SK-N-SH (cell line): Measurements from ENCODE around the gene STYXL1.

ENCODE experiments used
- CHD2 ChIP-seq: fragments of 150-350 bp; IDR thresholded peaks from 2 replicates; pipeline ENCODE4 v1.6.1; 2018; ENCODE audit warnings: low read length; ENCODE audit not compliant: partially characterized antibody
- EP300 ChIP-seq, 2 experiments: IDR thresholded peaks; 2 replicates each; pipeline versions ENCODE4 v1.4.0 to v1.6.1; 2012; ENCODE audit warnings: borderline replicate concordance in 1 of 2, low read depth in 1 of 2, low read length in 1 of 2
- GATA2 ChIP-seq: sonication (generic); formaldehyde crosslinking; IDR thresholded peaks from 2 replicates; pipeline ENCODE4 v1.5.0; 2020; ENCODE audit warnings: mild to moderate bottlenecking, missing genetic modification reagents
- JUND ChIP-seq: IDR thresholded peaks from 2 replicates; pipeline ENCODE4 v1.4.0; 2012
- POLR2AphosphoS5 ChIP-seq: IDR thresholded peaks from 2 replicates; pipeline ENCODE4 v1.6.1; 2012; ENCODE audit warnings: low read depth, low read length
- RAD21 ChIP-seq: IDR thresholded peaks from 2 replicates; pipeline ENCODE4 v1.6.1; 2012; ENCODE audit warnings: mild to moderate bottlenecking, low read length
- SIN3A ChIP-seq: IDR thresholded peaks from 2 replicates; pipeline ENCODE4 v1.6.1; 2012; ENCODE audit warnings: low read depth, mild to moderate bottlenecking, low read length, moderate library complexity, borderline replicate concordance
- SMC3 ChIP-seq: IDR thresholded peaks from 2 replicates; pipeline ENCODE4 v1.6.1; 2012; ENCODE audit warnings: low read depth, low read length, improper control_type of control experiment
- TAF1 ChIP-seq: IDR thresholded peaks from 2 replicates; pipeline ENCODE4 v1.6.1; 2012; ENCODE audit warnings: low read depth, mild to moderate bottlenecking, low read length, moderate library complexity, borderline replicate concordance
- YY1 ChIP-seq: IDR thresholded peaks from 2 replicates; pipeline ENCODE4 v1.4.0; 2012; ENCODE audit warnings: low read depth, mild to moderate bottlenecking
- TF ChIP-seq, protein P1 (sequence below): fragments of 200-600 bp; sonication (generic); IDR thresholded peaks from 2 replicates; pipeline ENCODE4 v1.6.1; 2017; ENCODE audit warnings: antibody characterized with exemption, mild to moderate bottlenecking, moderate library complexity
- TF ChIP-seq, protein P2 (sequence below): IDR thresholded peaks from 2 replicates; pipeline ENCODE4 v1.6.1; 2012; ENCODE audit warnings: mild to moderate bottlenecking, low read depth, low read length, moderate library complexity
- TF ChIP-seq, protein P3 (sequence below): IDR thresholded peaks from 2 replicates; pipeline ENCODE4 v1.4.0; 2012; ENCODE audit warnings: low read depth, borderline replicate concordance

DNA sequence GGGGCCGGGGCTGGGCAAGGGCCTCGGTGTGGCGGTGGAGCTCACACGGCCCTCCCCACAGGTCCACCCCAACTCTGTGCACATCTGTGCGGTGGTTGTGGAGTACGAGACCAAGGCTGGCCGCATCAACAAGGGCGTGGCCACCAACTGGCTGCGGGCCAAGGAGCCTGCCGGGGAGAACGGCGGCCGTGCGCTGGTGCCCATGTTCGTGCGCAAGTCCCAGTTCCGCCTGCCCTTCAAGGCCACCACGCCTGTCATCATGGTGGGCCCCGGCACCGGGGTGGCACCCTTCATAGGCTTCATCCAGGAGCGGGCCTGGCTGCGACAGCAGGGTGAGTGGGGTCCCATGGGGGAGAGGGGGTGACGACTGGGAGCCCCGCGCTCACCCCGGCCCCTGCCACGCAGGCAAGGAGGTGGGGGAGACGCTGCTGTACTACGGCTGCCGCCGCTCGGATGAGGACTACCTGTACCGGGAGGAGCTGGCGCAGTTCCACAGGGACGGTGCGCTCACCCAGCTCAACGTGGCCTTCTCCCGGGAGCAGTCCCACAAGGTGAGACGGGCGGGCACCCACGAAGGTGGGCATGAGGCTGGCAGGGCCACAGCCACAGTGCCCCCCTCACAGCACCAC is 62.2 kb downstream of the STYXL1 start:
- TF ChIP-seq JUND (no peak), CHD2 (no peak), SMC3 (no peak), EP300 (IDR thresholded peaks at IDR 0.05; ENCODE audit: borderline replicate concordance in 1 of 2, low read depth in 1 of 2, low read length in 1 of 2) (no peak), YY1 (no peak), GATA2 (no peak), RAD21 (no peak), SIN3A (no peak), POLR2AphosphoS5 (no peak), TAF1 (no peak)
- TF ChIP-seq, protein P1, sequence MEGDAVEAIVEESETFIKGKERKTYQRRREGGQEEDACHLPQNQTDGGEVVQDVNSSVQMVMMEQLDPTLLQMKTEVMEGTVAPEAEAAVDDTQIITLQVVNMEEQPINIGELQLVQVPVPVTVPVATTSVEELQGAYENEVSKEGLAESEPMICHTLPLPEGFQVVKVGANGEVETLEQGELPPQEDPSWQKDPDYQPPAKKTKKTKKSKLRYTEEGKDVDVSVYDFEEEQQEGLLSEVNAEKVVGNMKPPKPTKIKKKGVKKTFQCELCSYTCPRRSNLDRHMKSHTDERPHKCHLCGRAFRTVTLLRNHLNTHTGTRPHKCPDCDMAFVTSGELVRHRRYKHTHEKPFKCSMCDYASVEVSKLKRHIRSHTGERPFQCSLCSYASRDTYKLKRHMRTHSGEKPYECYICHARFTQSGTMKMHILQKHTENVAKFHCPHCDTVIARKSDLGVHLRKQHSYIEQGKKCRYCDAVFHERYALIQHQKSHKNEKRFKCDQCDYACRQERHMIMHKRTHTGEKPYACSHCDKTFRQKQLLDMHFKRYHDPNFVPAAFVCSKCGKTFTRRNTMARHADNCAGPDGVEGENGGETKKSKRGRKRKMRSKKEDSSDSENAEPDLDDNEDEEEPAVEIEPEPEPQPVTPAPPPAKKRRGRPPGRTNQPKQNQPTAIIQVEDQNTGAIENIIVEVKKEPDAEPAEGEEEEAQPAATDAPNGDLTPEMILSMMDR = no peak
- TF ChIP-seq, protein P2, sequence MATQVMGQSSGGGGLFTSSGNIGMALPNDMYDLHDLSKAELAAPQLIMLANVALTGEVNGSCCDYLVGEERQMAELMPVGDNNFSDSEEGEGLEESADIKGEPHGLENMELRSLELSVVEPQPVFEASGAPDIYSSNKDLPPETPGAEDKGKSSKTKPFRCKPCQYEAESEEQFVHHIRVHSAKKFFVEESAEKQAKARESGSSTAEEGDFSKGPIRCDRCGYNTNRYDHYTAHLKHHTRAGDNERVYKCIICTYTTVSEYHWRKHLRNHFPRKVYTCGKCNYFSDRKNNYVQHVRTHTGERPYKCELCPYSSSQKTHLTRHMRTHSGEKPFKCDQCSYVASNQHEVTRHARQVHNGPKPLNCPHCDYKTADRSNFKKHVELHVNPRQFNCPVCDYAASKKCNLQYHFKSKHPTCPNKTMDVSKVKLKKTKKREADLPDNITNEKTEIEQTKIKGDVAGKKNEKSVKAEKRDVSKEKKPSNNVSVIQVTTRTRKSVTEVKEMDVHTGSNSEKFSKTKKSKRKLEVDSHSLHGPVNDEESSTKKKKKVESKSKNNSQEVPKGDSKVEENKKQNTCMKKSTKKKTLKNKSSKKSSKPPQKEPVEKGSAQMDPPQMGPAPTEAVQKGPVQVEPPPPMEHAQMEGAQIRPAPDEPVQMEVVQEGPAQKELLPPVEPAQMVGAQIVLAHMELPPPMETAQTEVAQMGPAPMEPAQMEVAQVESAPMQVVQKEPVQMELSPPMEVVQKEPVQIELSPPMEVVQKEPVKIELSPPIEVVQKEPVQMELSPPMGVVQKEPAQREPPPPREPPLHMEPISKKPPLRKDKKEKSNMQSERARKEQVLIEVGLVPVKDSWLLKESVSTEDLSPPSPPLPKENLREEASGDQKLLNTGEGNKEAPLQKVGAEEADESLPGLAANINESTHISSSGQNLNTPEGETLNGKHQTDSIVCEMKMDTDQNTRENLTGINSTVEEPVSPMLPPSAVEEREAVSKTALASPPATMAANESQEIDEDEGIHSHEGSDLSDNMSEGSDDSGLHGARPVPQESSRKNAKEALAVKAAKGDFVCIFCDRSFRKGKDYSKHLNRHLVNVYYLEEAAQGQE = no peak
- TF ChIP-seq, protein P3, sequence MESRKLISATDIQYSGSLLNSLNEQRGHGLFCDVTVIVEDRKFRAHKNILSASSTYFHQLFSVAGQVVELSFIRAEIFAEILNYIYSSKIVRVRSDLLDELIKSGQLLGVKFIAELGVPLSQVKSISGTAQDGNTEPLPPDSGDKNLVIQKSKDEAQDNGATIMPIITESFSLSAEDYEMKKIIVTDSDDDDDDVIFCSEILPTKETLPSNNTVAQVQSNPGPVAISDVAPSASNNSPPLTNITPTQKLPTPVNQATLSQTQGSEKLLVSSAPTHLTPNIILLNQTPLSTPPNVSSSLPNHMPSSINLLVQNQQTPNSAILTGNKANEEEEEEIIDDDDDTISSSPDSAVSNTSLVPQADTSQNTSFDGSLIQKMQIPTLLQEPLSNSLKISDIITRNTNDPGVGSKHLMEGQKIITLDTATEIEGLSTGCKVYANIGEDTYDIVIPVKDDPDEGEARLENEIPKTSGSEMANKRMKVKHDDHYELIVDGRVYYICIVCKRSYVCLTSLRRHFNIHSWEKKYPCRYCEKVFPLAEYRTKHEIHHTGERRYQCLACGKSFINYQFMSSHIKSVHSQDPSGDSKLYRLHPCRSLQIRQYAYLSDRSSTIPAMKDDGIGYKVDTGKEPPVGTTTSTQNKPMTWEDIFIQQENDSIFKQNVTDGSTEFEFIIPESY = no peak
